ENCODE results near the gene TXNL4A.

GRCh38 chr18:80037300-80037699 lies 48.9 kb upstream of the TXNL4A start:
- TF ChIP-seq CTCF (IDR thresholded peaks at IDR 0.05; ENCODE audit: poor library complexity), result no peak
- no peak for TF ChIP-seq EZH2phosphoT487 (IDR thresholded peaks at IDR 0.05; ENCODE audit: low read depth, severe bottlenecking, unreplicated experiment)
- no peak for TF ChIP-seq EZH2 (IDR thresholded peaks at IDR 0.05; ENCODE audit: borderline replicate concordance)

Measured in hepatocyte (in vitro differentiated cells).